GM08714 (cell line): ENCODE measurements around the gene VASN.

Source experiments
- H3K4me3 ChIP-seq: fragments of 200-500 bp; sonication (Bioruptor generic); 2 replicates; pipeline ENCODE4 v1.5.1; 2014; ENCODE audit warnings: mild to moderate bottlenecking, low read length, inconsistent platforms
- ZNF274 ChIP-seq: IDR thresholded peaks from 2 replicates; pipeline ENCODE4 v1.6.1; 2012; ENCODE audit warnings: mild to moderate bottlenecking, low read depth, low read length

VASN gene

DNA sequence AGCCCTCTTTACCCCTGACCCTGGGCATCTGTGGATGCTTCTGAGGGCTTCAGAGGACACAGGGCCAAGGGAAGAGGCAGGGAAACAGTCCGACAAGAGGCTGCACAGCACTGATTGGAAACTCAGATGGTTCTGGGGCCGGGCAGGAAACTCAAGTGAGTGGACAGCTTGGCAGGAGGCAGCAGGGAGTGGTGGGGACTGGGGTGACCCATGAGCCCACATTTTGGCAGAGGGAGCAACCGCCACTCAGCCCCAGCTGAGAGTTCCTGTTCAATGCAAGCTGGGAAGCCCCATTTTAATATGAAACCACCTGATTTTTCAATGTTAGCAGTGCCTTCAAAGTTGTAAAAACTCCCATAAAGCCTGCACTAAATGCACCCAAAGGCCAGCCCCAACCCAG is 1.5 kb upstream of the VASN start:
- TF ChIP-seq ZNF274, result no peak
- H3K4me3 ChIP-seq, result no peak overlapping the region

DNA sequence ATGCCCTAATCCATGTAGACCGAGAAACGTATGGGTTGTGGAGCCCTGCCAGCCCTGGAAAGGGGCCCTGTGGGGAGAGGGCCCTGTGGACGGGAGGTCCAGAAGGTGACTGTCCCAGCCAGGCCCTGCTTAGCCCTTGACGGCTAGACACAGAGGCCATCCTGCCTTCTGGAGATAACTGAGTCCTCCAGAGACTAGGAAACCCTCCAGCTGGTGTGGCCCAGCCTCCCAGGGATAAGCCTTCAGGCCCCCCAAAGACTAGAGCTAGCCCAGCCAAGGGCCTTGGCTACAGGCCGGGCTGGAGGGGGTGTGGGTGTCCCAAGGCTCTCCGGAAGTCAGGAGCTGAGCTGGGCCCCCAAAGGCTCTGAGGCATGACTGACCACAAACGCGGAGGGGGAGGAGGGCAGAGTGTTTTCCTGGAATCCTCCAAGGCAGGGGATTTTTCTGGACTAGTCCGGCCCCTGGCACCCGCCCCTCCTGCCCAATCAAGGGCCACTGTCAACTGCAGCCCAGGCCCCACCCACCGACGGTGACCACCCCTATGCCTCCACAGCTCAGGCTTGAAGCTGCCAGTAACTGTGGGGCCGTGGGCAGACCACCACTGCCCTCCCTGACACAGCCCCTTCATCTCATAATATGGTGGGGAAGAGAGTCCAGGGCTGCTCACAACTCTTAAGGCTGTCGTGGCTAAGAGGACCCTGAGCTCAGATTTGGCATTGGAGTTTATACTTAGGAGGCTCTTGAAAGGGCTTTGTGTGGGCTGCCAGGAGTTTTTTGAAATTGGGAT is 885 bp upstream of the VASN start:
- no peak for TF ChIP-seq ZNF274
- H3K4me3 ChIP-seq, result no peak overlapping the region

DNA sequence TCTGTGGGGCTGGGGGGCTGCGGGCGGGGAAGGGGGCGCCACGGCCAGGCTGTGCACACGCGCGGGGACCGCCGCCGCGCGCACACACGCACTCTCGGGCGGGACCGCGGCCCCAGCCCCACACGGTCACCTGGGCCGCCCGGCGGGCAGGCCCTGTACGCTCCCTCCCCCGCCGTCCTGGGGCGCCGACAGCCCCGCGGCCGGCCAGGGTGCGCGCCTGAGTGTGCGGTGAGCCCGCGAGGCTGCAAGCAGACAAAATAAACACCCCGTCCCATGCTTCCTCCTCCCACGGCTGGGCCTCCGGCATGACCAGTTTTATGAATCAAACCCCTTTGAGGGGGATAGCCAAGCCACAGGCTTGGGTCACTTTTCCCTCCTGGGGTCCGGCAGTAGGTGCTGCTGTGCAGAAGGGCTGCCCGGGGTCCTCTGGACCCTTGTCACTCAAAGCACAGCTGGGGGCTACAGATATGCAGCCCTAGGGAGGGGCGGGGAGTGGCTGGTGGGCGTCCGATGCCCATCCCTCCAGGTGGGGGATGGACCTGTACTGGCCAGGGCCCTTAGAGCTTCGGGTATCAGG is 441 bp downstream of the VASN start:
- H3K4me3 ChIP-seq, result peak overlapping the region; percentile 12; the same call in 1 of the 2 replicates
- TF ChIP-seq ZNF274, result no peak

DNA sequence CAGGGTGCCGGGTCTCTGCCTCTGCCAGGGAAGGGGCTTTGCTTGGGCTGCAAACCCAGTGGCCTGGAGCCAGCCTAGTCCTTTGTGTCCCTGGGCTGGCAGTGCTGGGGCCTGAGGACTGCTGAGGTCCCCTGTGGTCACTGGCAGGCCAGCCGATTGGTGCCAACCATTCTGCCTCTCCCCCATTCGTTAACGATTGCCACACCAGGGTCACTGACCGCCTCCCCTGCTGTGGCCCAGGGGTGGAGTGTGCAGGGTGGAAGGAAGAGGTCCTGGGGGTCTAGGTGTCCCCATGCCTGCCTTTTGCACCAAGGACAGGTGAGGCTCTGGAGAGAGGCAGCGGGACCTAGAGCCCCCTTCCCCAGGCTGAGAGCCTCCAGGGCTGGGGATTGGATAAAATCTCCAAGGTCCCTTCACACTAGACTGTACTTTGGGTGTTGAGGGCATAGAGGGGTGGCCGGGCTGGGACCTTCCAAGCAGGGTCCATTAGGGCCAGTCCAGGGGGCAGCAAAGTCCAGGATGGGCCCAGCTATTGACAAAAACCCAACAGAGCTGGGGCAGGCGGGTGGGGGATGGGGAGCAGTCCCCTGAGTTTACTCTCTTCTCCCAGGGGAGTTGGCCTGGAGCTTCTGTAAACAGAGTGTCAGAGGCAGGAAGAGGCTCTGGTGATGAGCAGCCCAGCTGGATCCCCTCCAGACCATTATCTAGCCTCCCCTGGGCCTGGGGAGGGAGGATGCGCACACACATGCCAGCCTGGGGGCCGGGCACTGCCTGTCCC is 1.1 kb downstream of the VASN start:
- TF ChIP-seq ZNF274, result no peak
- H3K4me3 ChIP-seq, result no peak overlapping the region

DNA sequence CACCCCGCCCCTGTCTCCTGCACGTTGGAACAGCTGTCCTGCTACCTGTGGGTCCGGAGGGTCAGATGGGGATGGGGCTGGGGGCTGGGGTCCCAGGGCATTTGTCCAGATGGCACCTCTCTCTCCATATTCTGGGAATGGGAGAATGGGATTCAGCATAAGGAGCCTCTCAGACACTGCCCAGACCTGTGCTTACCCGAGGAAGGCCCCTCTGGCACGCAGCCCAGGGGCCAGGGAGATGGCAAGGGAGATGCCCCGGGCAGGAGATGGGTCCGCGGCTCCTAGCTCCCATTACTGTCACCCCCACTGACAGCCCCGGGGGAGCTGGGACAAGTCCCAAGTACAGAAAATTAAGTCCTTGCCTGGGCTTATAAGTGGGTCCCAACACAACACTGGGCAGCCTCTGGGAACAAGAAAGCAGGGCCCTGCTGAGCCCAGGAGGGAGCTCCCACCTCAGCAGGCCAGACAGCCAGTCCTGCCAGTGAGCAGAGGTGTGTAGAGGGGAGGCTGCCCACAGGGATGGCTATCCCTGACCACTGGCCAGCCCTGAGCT is 1.8 kb downstream of the VASN start:
- no peak overlapping the region for H3K4me3 ChIP-seq
- no peak for TF ChIP-seq ZNF274

DNA sequence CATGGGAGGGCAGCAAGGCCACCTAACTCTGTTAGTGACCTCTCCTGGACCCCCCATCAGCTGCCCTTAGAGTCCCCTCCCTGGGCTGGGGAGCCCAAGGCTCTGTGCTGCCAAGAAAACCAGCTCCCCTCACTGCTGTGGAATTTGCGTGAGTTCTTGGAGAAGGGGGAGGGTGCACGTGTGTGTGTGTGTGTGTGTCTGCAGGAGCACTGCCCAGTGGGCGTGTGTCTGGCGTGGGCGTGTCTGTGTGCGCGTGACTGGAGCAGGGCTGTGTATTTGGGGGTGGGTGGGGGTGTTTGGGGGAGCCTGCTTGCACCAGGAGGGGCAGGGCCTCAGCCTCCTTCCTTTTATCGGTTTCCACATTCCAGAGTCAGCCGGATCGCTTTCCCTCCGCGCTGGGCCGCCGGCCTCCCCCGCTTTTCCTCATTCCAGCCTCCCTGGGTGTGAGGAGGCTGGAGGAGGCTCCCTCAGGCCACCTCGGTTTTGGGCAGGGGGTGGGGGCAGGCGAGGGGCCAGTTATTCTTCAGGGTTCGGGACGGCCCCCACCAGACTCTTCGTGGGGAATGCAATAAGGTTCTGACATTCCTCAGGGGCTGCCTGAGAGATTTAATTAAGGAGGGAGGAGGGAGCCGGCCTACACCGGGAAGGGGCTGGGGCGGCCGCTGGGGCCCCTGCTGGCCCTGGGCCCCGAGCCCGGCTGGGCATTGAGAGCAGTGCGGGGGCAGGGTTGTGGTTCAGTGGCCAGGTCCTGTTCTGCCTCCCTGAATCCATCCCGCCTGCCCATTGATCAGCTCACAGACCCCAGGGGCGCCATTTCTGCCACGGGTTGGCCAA is 2.5 kb downstream of the VASN start:
- no peak overlapping the region for H3K4me3 ChIP-seq
- TF ChIP-seq ZNF274, result no peak

DNA sequence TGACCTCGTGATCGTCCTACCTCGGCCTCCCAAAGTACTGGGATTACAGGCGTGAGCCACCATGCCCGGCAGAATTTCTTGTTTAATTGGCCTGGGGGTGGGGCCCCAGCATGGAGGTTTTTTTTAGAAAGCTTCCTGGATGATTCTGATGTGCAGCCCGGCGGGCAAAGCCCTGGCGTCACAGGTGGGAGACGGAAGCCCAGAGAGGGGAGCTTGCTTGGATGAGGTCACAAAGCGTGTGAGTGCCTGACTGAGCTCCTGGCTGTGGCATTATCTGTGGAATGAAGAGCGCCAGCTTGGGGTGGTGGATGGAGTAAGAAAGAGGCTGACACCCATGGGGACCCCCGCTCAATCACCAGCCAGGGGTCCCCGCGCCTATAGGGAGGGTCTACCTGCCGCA is 4.1 kb downstream of the VASN start:
- no peak for TF ChIP-seq ZNF274
- H3K4me3 ChIP-seq, result no peak overlapping the region

DNA sequence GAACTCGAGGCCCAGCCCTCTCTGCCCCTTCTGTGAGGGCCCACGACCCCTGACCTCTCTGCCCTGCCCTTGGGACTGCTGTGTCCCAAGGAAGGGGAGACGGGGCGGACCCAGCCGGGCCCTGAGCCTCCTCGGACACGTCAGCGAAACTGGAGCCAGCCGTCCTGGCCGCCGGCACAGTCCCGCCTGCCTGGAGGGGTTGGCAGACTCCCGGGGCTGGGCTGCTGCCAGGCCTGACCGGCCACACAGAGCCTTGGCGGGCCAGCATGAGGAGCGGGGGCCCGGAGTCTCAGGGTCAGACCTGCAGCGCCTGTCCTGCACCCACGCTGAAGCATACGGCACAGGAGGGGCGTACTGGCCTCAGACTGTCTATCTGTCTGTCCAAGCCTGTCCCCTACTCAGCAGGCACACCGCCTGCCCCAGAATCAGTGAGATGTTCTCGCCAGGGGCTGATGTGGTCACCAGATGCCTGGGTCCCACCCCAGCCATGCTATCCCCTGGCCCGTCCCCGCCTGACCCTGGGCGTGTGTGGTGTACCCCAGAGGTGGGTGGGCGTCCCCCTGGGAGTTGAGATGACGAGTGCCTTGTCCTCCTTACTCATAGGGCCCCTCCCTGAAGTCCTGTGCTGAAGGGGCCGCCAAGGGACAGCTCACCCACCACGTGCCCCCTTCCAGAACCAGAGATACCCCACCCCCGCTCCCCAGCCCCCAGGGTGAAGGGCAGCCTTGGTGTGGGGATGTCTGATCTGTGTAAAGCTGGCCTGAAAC is 4.7 kb downstream of the VASN start:
- no peak for TF ChIP-seq ZNF274
- no peak overlapping the region for H3K4me3 ChIP-seq

DNA sequence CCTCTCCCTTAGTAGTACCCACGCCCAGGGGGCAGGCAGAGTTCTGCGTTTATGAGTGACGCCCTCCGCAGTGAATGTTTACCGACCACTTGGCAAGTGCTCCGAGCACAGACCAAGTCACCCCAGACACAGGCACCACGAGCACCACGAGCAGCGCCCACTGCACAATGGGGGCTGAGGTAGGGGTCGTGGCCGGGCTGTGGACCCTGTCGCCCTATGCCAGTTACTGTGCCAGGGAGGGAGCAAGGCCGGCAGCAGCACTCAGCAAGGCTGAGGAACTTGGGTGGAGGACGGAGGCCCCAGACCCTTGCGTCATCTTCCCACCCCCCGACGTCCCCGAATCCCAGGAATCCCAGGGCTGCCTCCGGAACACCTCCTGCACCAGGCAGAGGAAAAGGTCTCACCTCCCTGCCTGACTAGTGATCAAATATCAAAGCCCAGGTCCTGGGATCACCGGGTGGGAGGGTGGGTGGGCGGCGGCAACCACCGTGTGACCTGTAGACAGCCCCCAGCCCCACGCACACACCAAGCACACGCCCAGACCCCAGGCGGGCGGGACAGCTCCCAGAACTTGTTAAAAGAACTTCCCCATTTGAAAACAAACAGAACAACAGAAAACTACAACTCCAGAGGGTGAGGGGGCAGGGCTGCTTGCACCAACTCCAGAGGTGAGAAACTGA is 5.4 kb downstream of the VASN start:
- TF ChIP-seq ZNF274, result no peak
- no peak overlapping the region for H3K4me3 ChIP-seq

DNA sequence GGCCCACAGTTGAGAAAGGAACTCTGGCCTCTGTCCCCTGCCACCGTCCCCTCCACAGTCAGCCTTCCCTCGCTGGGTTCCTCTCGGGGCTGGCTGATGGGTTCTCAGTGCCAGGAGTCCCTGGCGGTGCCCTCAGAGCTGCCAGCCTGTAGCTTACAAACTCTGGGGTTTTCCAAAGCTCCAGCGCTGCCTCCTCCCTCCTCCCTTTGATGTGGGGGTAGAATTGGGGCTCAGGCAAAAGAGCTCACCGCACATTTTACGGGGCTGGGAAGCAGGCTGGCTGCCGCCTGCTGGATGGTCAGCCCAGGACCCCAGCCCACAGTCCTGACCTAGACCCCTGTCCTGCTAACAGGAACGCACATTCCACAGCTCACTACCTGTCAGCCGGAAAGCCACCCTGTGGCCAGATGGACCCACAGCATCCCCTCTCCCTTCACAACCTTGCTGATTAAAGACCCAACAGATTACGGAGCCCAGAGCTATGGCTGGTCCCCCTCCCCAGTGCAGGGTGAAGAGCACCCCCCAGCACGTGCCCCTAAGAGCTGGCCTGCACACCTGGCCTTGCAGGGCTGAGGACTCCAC is 6.0 kb downstream of the VASN start:
- no peak overlapping the region for H3K4me3 ChIP-seq
- no peak for TF ChIP-seq ZNF274

DNA sequence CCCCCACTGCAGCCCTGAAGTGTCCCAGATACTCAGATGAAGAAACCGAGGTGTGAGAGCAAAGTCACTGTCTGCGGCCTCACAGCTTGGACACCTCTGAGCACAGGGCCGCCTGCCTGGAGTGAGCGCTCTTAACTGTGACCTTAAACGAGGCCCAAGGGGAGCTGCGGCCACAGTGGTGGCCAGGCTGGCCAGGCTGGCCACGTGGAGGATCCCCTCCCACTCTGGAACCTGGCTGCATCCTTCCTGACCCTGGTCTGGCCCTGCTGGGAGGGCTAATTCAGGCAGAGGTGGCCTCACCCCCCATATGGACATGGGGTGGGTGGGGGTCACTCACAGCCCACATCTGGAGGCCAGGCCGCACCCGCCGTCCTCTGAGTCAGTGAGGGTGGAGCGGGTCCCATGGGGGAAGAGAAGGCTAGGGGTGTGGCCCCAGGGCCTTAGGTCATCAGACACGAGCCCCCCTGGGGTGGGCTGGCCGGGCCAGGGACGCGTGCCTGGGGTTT is 6.6 kb downstream of the VASN start:
- no peak for TF ChIP-seq ZNF274
- H3K4me3 ChIP-seq, result no peak overlapping the region
